ENCODE data around the gene ACP5.
A peak's percentile ranks its signal among the peaks of the same experiment; 100 is the strongest.

The ACP5 gene

DNA sequence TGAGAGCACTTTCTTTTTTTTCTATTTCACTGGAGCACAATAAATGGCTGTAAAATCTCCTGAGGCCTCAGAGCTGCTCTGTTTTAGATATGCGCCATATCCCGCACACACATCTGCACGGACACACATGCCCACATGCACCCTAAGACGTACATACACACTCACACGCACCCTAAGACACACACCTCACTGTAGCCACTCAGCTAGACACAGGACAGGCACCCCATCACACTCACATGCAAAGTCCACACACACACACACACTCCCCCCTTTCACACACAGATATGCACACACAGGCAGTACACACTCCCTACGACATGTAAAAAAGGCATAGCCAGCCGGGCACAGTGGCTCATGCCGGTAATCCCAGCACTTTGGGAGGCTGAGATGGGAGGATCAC lies 27.2 kb downstream of the ACP5 start:
- no peak overlapping the region for H3K9ac ChIP-seq (ENCODE audit: low read depth in 1 of 2, low read length in 2 of 2)
- H3K27me3 ChIP-seq (ENCODE audit: control insufficient read depth in 1 of 2, insufficient read depth in 2 of 2, low read length in 2 of 2) = no peaks in the 10 kb centered on the region
- peaks cover 0 to 3% of the 10 kb centered on the region in 2 donors for H3K4me1 ChIP-seq (ENCODE audit: control insufficient read depth in 1 of 2, insufficient read depth in 2 of 2, low read length in 2 of 2)
- H3K36me3 ChIP-seq (ENCODE audit: control insufficient read depth in 1 of 2, insufficient read depth in 2 of 2, low read length in 2 of 2) = peaks cover 10 to 29% of the 10 kb centered on the region in 2 donors
- no peak overlapping the region for H3K27ac ChIP-seq (ENCODE audit: low read depth, low read length)
- H3K9me3 ChIP-seq (ENCODE audit: control insufficient read depth in 1 of 2, low read length in 2 of 2) = no peaks in the 10 kb centered on the region
- H3K4me3 ChIP-seq (ENCODE audit: low read depth in 1 of 2, low read length in 2 of 2) = no peak overlapping the region

DNA sequence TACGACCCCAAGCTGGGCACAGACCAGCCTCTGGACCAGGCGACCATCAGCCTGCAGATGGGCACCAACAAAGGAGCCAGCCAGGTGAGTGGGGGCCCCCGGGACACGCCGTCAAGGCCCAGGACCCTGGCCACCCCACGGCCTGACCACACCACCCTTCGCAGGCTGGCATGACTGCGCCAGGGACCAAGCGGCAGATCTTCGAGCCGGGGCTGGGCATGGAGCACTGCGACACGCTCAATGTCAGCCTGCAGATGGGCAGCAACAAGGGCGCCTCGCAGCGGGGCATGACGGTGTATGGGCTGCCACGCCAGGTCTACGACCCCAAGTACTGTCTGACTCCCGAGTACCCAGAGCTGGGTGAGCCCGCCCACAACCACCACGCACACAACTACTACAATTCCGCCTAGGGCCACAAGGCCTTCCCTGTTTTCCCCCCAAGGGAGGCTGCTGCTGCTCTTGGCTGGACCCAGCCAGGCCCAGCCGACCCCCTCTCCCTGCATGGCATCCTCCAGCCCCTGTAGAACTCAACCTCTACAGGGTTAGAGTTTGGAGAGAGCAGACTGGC lies 28.0 kb downstream of the ACP5 start:
- H3K36me3 ChIP-seq (ENCODE audit: control insufficient read depth in 1 of 2, insufficient read depth in 2 of 2, low read length in 2 of 2) = peaks cover 9 to 24% of the 10 kb centered on the region in 2 donors
- no peak overlapping the region for H3K27ac ChIP-seq (ENCODE audit: low read depth, low read length)
- no peak overlapping the region for H3K9ac ChIP-seq (ENCODE audit: low read depth in 1 of 2, low read length in 2 of 2)
- no peaks in the 10 kb centered on the region for H3K9me3 ChIP-seq (ENCODE audit: control insufficient read depth in 1 of 2, low read length in 2 of 2)
- no peak overlapping the region for H3K4me3 ChIP-seq (ENCODE audit: low read depth in 1 of 2, low read length in 2 of 2)
- peaks cover 0 to 3% of the 10 kb centered on the region in 2 donors for H3K4me1 ChIP-seq (ENCODE audit: control insufficient read depth in 1 of 2, insufficient read depth in 2 of 2, low read length in 2 of 2)
- H3K27me3 ChIP-seq (ENCODE audit: control insufficient read depth in 1 of 2, insufficient read depth in 2 of 2, low read length in 2 of 2) = no peaks in the 10 kb centered on the region

DNA sequence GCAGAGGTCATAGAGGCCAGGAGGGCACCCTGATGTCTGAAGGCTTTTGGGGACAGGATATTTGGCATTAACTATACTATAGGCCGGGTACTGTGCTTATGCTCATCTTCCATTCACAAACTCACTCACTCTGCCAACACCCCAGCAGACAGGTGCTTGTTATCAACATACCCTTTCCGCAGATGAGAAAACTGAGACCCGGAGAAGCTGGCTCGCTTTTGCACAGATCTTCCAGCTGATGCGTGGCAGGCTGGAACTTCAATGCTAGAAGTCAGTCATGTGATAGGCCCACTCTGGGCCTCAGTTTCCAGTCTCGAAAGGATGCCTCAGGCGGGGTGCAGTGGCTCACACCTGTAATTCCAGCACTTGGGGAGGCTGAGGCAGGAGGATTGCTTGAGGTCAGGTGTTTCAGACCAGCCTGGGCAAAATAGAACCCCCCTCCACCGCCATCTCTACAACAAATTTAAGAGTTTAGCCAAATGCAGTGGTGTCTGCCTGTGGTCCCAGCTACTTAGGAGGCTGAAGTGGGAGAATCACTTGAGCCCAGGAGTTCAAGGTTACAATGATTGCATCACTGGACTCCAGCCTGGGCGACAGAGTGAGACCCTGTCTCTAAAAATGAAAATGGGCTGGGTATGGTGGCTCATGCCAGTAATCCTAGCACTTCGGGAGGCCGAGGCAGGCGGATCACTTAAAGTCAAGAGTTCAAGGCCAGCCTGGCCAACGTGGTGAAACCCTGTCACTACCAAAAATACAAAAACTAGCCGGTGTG lies 29.3 kb downstream of the ACP5 start:
- Histone ChIP-seq H3K9me3 (ENCODE audit: control insufficient read depth in 1 of 2, low read length in 2 of 2) (no peaks in the 10 kb centered on the region), H3K4me1 (ENCODE audit: control insufficient read depth in 1 of 2, insufficient read depth in 2 of 2, low read length in 2 of 2) (no peaks in the 10 kb centered on the region), H3K27me3 (ENCODE audit: control insufficient read depth in 1 of 2, insufficient read depth in 2 of 2, low read length in 2 of 2) (no peaks in the 10 kb centered on the region), H3K4me3 (ENCODE audit: low read depth in 1 of 2, low read length in 2 of 2) (no peak overlapping the region), H3K36me3 (ENCODE audit: control insufficient read depth in 1 of 2, insufficient read depth in 2 of 2, low read length in 2 of 2) (peaks cover 0 to 11% of the 10 kb centered on the region in 2 donors), H3K27ac (ENCODE audit: low read depth, low read length) (no peak overlapping the region), H3K9ac (ENCODE audit: low read depth in 1 of 2, low read length in 2 of 2) (no peak overlapping the region)

DNA sequence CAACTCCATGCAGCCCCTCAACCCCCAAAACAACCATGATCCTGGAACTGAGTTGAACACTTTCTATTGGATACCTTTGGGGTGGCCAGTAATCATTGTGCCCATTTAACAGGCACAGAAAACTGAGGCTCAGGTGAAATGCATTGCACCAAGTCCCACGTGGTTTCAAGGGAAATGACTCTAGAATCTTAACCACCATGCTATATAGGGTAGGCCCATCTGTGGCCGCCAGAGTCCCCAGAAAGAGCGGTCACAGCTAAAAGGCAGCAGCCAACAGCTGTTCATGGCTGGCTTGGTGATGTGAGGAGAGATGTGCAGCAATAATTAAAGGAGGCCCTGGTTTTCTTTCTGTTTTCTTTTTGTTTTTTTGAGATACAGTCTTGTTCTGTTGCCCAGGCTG lies 36.2 kb downstream of the ACP5 start:
- H3K9ac ChIP-seq (ENCODE audit: low read depth in 1 of 2, low read length in 2 of 2) = no peak overlapping the region
- H3K4me3 ChIP-seq (ENCODE audit: low read depth in 1 of 2, low read length in 2 of 2) = no peak overlapping the region
- no peak overlapping the region for H3K27ac ChIP-seq (ENCODE audit: low read depth, low read length)
- H3K4me1 ChIP-seq (ENCODE audit: control insufficient read depth in 1 of 2, insufficient read depth in 2 of 2, low read length in 2 of 2) = peaks cover 0 to 1% of the 10 kb centered on the region in 2 donors
- no peaks in the 10 kb centered on the region for H3K9me3 ChIP-seq (ENCODE audit: control insufficient read depth in 1 of 2, low read length in 2 of 2)
- no peaks in the 10 kb centered on the region for H3K36me3 ChIP-seq (ENCODE audit: control insufficient read depth in 1 of 2, insufficient read depth in 2 of 2, low read length in 2 of 2)
- peaks cover 5 to 21% of the 10 kb centered on the region in 2 donors for H3K27me3 ChIP-seq (ENCODE audit: control insufficient read depth in 1 of 2, insufficient read depth in 2 of 2, low read length in 2 of 2)

DNA sequence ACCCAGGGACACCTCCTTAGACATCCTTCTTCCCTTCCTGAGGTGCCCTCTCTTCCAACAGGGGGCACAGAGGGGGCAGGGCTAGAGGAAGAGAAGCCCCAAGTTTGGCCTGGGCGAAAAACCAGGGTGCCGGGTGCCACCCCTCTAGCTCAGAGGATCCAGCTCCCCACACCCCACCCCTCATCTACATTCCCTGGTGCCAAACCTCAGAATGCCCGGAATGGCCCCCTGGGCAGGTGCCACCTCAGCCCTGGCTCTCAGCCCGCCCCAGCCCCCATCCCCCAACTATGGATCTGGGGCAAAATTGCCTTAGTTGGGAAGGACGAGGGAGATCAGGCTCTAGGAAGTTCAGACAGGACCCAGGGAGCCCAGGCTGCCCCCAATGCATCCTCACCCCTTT lies 36.8 kb downstream of the ACP5 start:
- Histone ChIP-seq H3K36me3 (ENCODE audit: control insufficient read depth in 1 of 2, insufficient read depth in 2 of 2, low read length in 2 of 2) (no peaks in the 10 kb centered on the region), H3K9me3 (ENCODE audit: control insufficient read depth in 1 of 2, low read length in 2 of 2) (no peaks in the 10 kb centered on the region), H3K4me3 (ENCODE audit: low read depth in 1 of 2, low read length in 2 of 2) (no peak overlapping the region), H3K27me3 (ENCODE audit: control insufficient read depth in 1 of 2, insufficient read depth in 2 of 2, low read length in 2 of 2) (peaks cover 5 to 21% of the 10 kb centered on the region in 2 donors), H3K27ac (ENCODE audit: low read depth, low read length) (no peak overlapping the region), H3K4me1 (ENCODE audit: control insufficient read depth in 1 of 2, insufficient read depth in 2 of 2, low read length in 2 of 2) (peaks cover 0 to 5% of the 10 kb centered on the region in 2 donors), H3K9ac (ENCODE audit: low read depth in 1 of 2, low read length in 2 of 2) (peak overlapping the region in 1 of 2 donors; percentile 10)

DNA sequence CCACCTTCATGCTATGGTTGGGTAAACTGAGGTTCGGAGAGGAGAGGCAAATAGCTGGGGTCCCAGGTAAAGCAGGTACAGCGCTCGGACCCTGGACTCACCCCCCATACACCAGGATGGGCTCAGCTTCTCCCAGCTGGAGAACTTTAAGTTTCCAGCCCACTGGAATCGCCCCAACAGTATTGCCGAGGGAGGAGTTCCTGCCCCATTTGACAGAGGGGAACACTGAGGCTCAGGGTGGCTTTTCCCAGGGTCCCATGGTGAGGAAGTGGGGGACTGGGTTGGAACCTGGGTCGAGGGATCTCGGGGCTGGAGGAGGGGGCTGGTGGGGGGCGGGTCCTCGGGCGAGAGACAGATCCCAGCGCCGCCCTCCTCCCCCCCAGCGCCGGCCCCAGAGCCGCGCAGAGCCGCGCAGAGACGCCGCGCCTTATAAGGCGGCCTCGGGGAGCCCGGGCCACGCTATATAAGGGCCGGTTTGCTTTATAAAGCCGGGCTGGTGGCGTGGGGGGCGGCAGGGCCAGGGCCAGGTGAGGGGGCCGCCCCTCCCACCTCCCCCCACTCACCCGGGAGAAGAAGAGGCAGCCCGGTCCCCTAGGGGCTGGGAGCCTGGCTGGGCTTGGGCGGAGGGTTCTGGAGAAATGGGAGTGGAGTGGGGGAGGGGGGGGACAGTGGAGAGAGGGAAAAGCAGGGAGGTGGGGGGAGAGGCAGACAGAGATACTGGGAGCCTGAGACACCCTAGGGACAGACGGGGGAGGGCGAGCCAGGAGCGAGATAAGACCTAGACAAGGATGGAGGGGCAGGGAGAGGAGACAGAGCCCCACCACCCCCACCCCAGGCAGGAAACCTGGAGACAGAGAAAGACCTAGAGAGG lies 37.7 kb downstream of the ACP5 start:
- peak overlapping the region; percentile 70 for H3K27ac ChIP-seq (ENCODE audit: low read depth, low read length)
- peaks cover 0 to 9% of the 10 kb centered on the region in 2 donors for H3K4me1 ChIP-seq (ENCODE audit: control insufficient read depth in 1 of 2, insufficient read depth in 2 of 2, low read length in 2 of 2)
- peak overlapping the region; percentile 21 to 47 for H3K4me3 ChIP-seq (ENCODE audit: low read depth in 1 of 2, low read length in 2 of 2)
- H3K27me3 ChIP-seq (ENCODE audit: control insufficient read depth in 1 of 2, insufficient read depth in 2 of 2, low read length in 2 of 2) = peaks cover 5 to 21% of the 10 kb centered on the region in 2 donors
- H3K9me3 ChIP-seq (ENCODE audit: control insufficient read depth in 1 of 2, low read length in 2 of 2) = no peaks in the 10 kb centered on the region
- no peaks in the 10 kb centered on the region for H3K36me3 ChIP-seq (ENCODE audit: control insufficient read depth in 1 of 2, insufficient read depth in 2 of 2, low read length in 2 of 2)
- peak overlapping the region; percentile 38 to 68 for H3K9ac ChIP-seq (ENCODE audit: low read depth in 1 of 2, low read length in 2 of 2)

DNA sequence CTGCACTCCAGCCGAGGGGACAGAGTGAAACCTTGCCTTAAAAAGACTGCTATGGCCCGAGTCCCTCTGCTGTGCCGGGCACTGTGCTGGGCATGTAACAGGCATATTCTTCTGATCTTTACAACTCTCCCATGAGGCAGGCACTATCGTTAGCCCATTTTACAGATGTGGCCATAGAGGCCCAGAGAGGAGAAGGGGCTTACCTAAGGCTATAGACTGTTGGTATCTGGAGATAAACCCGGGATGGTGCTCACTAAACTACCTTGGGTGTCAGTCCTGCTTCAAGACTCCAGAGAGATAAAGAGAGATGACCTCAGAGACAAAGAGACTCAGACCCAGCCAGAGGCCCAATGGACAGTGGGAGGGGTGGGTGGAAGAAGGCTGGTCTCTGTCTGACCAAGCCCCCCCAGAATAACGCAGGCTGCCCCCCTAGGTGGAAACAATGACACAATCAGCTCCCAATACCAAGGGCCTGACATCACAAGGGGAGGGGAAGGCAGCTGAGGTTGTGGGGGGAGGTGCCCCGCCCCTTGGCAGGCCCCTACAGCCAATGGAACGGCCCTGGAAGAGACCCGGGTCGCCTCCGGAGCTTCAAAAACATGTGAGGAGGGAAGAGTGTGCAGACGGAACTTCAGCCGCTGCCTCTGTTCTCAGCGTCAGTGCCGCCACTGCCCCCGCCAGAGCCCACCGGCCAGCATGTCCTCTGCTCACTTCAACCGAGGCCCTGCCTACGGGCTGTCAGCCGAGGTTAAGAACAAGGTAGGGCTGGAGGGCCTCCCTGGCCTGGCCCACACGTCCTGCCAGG lies 39.0 kb downstream of the ACP5 start, which contains the start of gene CNN1:
Gene CNN1, plus strand, starts transcription at position 620 of the 805 bp plus-strand sequence. Its CDS starts 77 bp downstream, at position 697.
- H3K9me3 ChIP-seq (ENCODE audit: control insufficient read depth in 1 of 2, low read length in 2 of 2) = no peaks in the 10 kb centered on the region
- peaks cover 5 to 21% of the 10 kb centered on the region in 2 donors for H3K27me3 ChIP-seq (ENCODE audit: control insufficient read depth in 1 of 2, insufficient read depth in 2 of 2, low read length in 2 of 2)
- peaks cover 0 to 9% of the 10 kb centered on the region in 2 donors for H3K4me1 ChIP-seq (ENCODE audit: control insufficient read depth in 1 of 2, insufficient read depth in 2 of 2, low read length in 2 of 2)
- H3K4me3 ChIP-seq (ENCODE audit: low read depth in 1 of 2, low read length in 2 of 2) = peak within 1 kb of the TSS; percentile 21 to 47
- H3K9ac ChIP-seq (ENCODE audit: low read depth in 1 of 2, low read length in 2 of 2) = peak within 1 kb of the TSS; percentile 38 to 68
- no peaks in the 10 kb centered on the region for H3K36me3 ChIP-seq (ENCODE audit: control insufficient read depth in 1 of 2, insufficient read depth in 2 of 2, low read length in 2 of 2)
- peak within 1 kb of the TSS; percentile 70 for H3K27ac ChIP-seq (ENCODE audit: low read depth, low read length)

DNA sequence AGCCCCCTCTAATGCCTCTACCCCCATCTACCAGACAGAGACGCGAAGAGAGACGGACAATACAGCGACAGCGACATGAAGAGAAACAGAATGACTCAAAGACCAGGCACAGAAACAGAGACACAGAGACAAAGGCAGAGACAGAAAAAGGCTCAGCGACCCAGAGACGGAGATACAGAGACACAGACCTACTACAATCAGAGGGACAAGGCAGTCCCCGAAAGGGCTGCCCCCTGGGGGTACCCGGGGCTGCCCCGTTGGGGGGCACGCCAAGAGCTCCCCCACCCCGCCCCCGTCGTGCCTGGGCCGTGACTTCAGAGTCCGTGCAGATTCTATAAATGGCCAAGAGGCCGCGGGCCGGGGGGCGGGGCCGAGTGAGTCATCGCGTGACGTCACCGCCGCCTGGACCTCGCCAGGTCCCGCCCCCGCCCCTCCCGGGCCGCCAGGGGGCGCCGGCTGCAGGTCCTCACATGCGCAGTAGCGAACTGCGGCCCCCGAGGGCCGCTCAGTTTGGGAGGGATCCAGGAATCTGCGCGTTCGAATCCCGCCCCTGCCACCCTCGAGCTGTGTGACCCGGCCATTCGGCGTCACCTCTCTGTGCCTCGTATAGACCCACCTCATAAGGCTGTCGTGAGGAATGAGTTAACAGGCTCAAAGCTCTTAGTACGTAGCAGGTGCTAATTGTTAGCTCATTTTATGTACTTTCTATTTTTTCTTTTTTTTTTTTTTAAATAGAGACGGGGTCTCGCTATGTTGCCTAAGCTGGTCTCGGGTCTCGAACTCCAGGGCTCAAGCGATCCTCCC lies 41.5 kb downstream of the ACP5 start:
- H3K27ac ChIP-seq (ENCODE audit: low read depth, low read length) = peak overlapping the region; percentile 66
- H3K27me3 ChIP-seq (ENCODE audit: control insufficient read depth in 1 of 2, insufficient read depth in 2 of 2, low read length in 2 of 2) = peaks cover 5 to 21% of the 10 kb centered on the region in 2 donors
- H3K36me3 ChIP-seq (ENCODE audit: control insufficient read depth in 1 of 2, insufficient read depth in 2 of 2, low read length in 2 of 2) = no peaks in the 10 kb centered on the region
- peak overlapping the region; percentile 58 to 59 for H3K4me3 ChIP-seq (ENCODE audit: low read depth in 1 of 2, low read length in 2 of 2)
- peaks cover 0 to 9% of the 10 kb centered on the region in 2 donors for H3K4me1 ChIP-seq (ENCODE audit: control insufficient read depth in 1 of 2, insufficient read depth in 2 of 2, low read length in 2 of 2)
- peak overlapping the region; percentile 28 to 73 for H3K9ac ChIP-seq (ENCODE audit: low read depth in 1 of 2, low read length in 2 of 2)
- no peaks in the 10 kb centered on the region for H3K9me3 ChIP-seq (ENCODE audit: control insufficient read depth in 1 of 2, low read length in 2 of 2)

DNA sequence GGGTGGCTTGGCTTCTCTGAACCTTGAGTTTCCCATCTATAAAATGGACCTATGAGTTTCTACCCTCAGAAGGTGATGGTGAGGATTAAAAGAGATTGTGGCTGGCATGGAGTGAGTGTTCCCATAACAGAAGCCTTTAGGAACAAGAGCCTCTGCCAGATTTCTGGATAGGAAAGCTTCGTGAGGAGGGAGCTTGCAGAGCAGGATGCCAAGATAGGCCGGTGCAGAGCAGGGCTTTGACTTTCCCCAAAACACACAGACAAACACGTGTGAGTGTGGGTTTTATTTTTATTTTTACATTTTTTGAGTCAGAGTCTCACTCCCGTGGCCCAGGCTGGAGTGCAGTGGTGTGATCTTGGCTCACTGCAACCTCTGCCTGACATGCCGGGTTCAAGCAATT lies 42.5 kb downstream of the ACP5 start:
- H3K27ac ChIP-seq (ENCODE audit: low read depth, low read length) = no peak overlapping the region
- no peaks in the 10 kb centered on the region for H3K9me3 ChIP-seq (ENCODE audit: control insufficient read depth in 1 of 2, low read length in 2 of 2)
- no peak overlapping the region for H3K4me3 ChIP-seq (ENCODE audit: low read depth in 1 of 2, low read length in 2 of 2)
- no peaks in the 10 kb centered on the region for H3K36me3 ChIP-seq (ENCODE audit: control insufficient read depth in 1 of 2, insufficient read depth in 2 of 2, low read length in 2 of 2)
- H3K4me1 ChIP-seq (ENCODE audit: control insufficient read depth in 1 of 2, insufficient read depth in 2 of 2, low read length in 2 of 2) = peaks cover 0 to 9% of the 10 kb centered on the region in 2 donors
- peaks cover 5 to 13% of the 10 kb centered on the region in 2 donors for H3K27me3 ChIP-seq (ENCODE audit: control insufficient read depth in 1 of 2, insufficient read depth in 2 of 2, low read length in 2 of 2)
- H3K9ac ChIP-seq (ENCODE audit: low read depth in 1 of 2, low read length in 2 of 2) = no peak overlapping the region
